Measurements from ENCODE around the gene RPRD2.
"Not testable (repeated sequence)": the region's sequence is repeated elsewhere in the genome, so short reads cannot be mapped to it uniquely, and the experiment has no call there.

RPRD2 gene

DNA sequence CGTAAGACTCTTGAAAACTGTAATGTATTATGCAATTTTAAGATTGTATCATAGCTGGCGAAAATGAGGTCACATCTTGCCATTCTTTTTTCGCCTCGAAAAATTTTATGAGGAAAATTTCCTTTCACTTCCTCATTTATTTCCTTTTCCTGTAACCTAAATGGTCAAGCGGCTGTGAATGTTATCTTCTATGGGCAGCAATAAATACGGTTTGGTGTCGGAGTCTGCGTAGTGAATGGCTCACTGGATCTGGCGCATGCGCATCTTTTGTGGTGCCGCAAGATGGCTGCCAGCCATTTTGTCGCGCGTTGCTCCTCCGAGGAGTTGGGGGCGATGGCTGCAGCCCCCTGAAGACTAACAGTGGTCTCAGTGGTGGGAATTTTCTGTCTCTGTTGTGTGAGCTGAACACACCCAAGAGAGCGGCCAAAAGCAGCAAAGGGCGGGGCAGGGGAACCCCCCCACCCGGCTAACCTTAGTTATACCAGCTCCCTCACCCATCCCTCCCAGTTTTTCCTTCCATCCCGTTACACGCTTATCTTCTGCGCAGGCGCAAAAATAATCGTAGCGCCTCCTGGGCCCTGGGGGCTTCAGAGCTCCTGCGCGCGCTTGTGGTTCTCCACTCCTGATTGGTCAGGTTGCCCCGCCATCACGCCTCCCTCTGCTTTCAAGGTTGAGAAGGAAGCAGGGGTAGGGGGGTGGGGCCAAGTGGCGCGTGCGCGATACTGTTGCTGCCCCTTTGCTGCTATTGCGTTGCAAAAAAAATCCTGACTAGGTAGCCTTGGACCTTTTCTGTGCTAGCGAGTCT is at the start of gene RPRD2:
TSS of gene RPRD2 (plus strand) at position 722 of the 805 bp plus-strand sequence. CDS start 568 bp downstream, outside the sequence.
- CTCF ChIA-PET: interaction anchor here (0.5 to 0.7 kb wide), 4 partner anchors 18 to 1820 kb away, joined by 3 to 9 read pairs (median 4); no protein-coding TSS in a partner anchor
- TF ChIP-seq, protein P1, sequence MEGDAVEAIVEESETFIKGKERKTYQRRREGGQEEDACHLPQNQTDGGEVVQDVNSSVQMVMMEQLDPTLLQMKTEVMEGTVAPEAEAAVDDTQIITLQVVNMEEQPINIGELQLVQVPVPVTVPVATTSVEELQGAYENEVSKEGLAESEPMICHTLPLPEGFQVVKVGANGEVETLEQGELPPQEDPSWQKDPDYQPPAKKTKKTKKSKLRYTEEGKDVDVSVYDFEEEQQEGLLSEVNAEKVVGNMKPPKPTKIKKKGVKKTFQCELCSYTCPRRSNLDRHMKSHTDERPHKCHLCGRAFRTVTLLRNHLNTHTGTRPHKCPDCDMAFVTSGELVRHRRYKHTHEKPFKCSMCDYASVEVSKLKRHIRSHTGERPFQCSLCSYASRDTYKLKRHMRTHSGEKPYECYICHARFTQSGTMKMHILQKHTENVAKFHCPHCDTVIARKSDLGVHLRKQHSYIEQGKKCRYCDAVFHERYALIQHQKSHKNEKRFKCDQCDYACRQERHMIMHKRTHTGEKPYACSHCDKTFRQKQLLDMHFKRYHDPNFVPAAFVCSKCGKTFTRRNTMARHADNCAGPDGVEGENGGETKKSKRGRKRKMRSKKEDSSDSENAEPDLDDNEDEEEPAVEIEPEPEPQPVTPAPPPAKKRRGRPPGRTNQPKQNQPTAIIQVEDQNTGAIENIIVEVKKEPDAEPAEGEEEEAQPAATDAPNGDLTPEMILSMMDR (conservative IDR thresholded peaks at IDR 0.05; ENCODE audit: low read depth): no peak
- H3K27ac ChIP-seq: peak within 1 kb of the TSS; percentile 99
- peak; percentile 99 for DNase-seq (ENCODE audit: low spot score)
- POLR2A ChIA-PET (ENCODE audit: low non-redundant PET): interaction anchor here (0.6 kb wide), 2 partner anchors 185 to 214 kb away, joined by 3 to 5 read pairs; no protein-coding TSS in a partner anchor

DNA sequence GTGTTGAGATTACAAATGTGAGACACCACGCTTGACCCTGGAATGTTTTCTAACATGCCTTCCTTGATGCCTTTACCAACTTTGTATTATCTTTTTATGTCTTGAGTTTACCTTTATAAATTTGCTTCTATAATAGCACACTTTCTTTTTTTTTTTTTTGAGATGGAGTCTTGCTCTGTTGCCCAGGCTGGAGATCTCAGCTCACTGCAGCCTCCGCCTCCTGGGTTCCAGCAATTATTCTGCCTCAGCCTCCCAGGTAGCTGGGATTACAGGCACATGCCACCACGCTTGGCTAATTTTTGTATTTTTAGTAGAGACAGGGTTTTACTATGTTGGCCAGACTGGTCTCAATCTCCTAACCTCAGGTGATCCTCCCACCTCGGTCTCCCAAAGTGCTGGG is 49.3 kb upstream of the RPRD2 start:
- POLR2A ChIA-PET (ENCODE audit: low non-redundant PET): interaction anchor here (0.6 kb wide), 1 partner anchor 23 kb away, joined by 3 read pairs; no protein-coding TSS in a partner anchor
- H3K27ac ChIP-seq; CTCF ChIA-PET; DNase-seq (ENCODE audit: low spot score): not testable (repeated sequence)

DNA sequence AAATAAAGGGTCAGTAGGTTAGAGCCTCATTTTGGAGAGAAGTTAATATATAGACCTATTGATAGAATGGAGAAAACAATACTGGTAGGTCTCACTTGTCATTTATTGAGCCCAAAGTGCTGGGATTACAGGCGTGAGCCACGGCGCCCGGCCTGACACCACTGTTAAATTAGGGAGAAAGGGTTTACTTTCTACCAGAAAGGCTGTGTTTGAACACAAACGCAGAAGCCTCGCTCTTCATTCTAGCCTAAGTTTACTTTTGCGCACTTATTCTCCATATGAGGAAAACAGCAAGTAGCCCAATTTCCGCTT is 43.3 kb upstream of the RPRD2 start:
- no peak for DNase-seq (ENCODE audit: low spot score)
- POLR2A ChIA-PET (ENCODE audit: low non-redundant PET): interaction anchor here (0.5 kb wide), 1 partner anchor 253 kb away, joined by 3 read pairs; no protein-coding TSS in a partner anchor

GRCh38 chr1:150321826-150322166 is 42.2 kb upstream of the RPRD2 start:
- no peak for DNase-seq (ENCODE audit: low spot score)
- ChIA-PET CTCF (no interaction called here), POLR2A (ENCODE audit: low non-redundant PET) (no interaction called here)
- TF ChIP-seq, protein P1 (conservative IDR thresholded peaks at IDR 0.05; ENCODE audit: low read depth): no peak
- peak overlapping the region; percentile 88 for H3K27ac ChIP-seq

More for the DNA sequence above, 43.3 kb upstream of the RPRD2 start:
- H3K27ac ChIP-seq: peak overlapping the region; percentile 88
- CTCF ChIA-PET: interaction anchor here (0.6 kb wide), 1 partner anchor 638 kb away, joined by 3 read pairs; no protein-coding TSS in a partner anchor
- TF ChIP-seq, protein P1 (conservative IDR thresholded peaks at IDR 0.05; ENCODE audit: low read depth): no peak

DNA sequence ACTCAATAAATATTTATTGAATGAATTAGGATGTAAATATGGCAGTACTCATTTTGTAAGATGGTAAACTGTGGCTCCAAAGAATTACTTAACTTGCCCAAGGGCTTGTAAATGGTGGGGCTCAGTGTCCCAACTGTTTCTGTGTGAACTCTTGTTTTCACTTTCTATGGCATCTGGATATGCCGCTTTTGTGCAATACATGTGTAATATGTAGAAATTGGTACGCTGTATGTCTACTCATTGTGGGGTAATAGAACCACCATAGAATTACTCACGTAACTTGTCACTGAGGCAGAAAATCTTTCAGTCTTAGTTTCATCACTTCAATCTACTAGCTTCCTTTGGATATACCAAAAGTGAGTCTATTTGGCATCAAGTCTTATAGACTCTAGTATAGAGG is 41.6 kb upstream of the RPRD2 start:
- ChIA-PET POLR2A (ENCODE audit: low non-redundant PET) (no interaction called here), CTCF (no interaction called here)
- TF ChIP-seq, protein P1 (conservative IDR thresholded peaks at IDR 0.05; ENCODE audit: low read depth): no peak
- peak; percentile 20 for DNase-seq (ENCODE audit: low spot score)
- no peak overlapping the region for H3K27ac ChIP-seq

GRCh38 chr1:150332651-150333290 is 31.2 kb upstream of the RPRD2 start:
- no peak for DNase-seq (ENCODE audit: low spot score)
- no peak overlapping the region for H3K27ac ChIP-seq
- ChIA-PET CTCF (interaction anchor here (0.6 kb wide), 1 partner anchor 11 kb away, joined by 3 read pairs; no protein-coding TSS in a partner anchor), POLR2A (ENCODE audit: low non-redundant PET) (no interaction called here)
- TF ChIP-seq, protein P1 (conservative IDR thresholded peaks at IDR 0.05; ENCODE audit: low read depth): no peak

DNA sequence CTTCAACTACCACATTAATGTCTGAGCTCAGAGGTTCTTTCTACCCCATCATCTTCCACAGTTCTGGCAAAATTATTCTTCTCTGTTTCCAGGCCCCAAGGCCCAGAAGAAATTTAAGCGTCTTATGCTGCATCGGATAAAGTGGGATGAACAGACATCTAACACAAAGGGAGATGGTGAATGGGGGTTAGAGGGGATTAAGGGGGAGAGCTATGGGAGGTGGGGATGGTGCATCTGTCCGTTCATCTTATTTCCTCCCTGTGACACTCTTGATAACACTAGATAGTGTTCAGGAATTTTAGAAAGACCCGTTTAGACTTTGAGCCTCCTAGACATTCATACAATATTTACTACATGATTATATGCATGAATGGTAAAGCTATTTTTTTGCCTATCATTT is 17.6 kb upstream of the RPRD2 start:
- ChIA-PET CTCF (interaction anchor here (0.7 kb wide), 1 partner anchor 1439 kb away, joined by 4 read pairs; no protein-coding TSS in a partner anchor), POLR2A (ENCODE audit: low non-redundant PET) (no interaction called here)
- no peak for DNase-seq (ENCODE audit: low spot score)
- TF ChIP-seq, protein P1 (conservative IDR thresholded peaks at IDR 0.05; ENCODE audit: low read depth): no peak
- no peak overlapping the region for H3K27ac ChIP-seq

Measured in RWPE1 (cell line).